Muscle layer of duodenum (tissue), 2 donors: ENCODE results near the gene MYRIP.

Experiments used
- H3K27ac ChIP-seq: one replicate; pipeline ENCODE4 v1.7.0; 2013; ENCODE audit warnings: mild to moderate bottlenecking, low read length
- H3K27me3 ChIP-seq: one replicate; pipeline ENCODE4 v1.7.0; 2013; ENCODE audit warnings: low read depth, mild to moderate bottlenecking, control low read depth, low read length
- H3K36me3 ChIP-seq, 2 donors: one replicate each; pipeline ENCODE4 v1.7.0; 2013; ENCODE audit warnings: low read length in 2 of 2, control low read depth in 1 of 2, mild to moderate bottlenecking in 1 of 2; ENCODE audit not compliant: insufficient read depth in 2 of 2, control insufficient read depth in 1 of 2
- H3K4me1 ChIP-seq, 2 donors: one replicate each; pipeline ENCODE4 v1.7.0; 2013; ENCODE audit warnings: low read length in 2 of 2, mild to moderate bottlenecking in 2 of 2, control low read depth in 1 of 2, moderate library complexity in 1 of 2; ENCODE audit not compliant: insufficient read depth in 2 of 2, control insufficient read depth in 1 of 2
- H3K4me3 ChIP-seq, 2 donors: one replicate each; pipeline ENCODE4 v1.7.0; 2013; ENCODE audit warnings: low read length in 2 of 2, low read depth in 1 of 2, mild to moderate bottlenecking in 1 of 2
- H3K9me3 ChIP-seq, 2 donors: one replicate each; pipeline ENCODE4 v1.7.0; 2013; ENCODE audit warnings: low read length in 2 of 2, control low read depth in 1 of 2, mild to moderate bottlenecking in 1 of 2; ENCODE audit not compliant: control insufficient read depth in 1 of 2
- donor health status: healthy.

Gene MYRIP

DNA sequence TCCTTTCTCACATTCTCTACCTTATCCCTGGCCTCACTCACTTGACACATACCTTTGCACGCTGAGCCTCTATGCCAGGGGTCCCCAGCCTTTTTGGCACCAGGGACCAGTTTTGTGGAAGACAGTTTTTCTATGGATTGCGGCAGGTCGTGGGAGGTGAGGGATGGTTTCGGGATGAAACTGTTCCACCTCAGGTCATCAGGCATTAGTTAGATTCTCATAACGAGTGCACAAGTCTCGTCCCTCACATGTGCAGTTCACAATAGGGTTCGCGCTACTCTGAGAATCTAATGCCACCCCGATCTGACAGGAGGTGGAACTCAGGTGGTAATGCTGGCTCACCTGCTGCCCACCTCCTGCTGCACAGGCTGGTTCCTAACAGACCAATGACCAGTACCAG, 387.6 kb downstream of the MYRIP start:
- Histone ChIP-seq H3K9me3 (no peaks in the 10 kb centered on the region), H3K36me3 (no peaks in the 10 kb centered on the region), H3K4me3 (no peak overlapping the region), H3K27me3 (no peaks in the 10 kb centered on the region), H3K27ac (no peak overlapping the region), H3K4me1 (no peaks in the 10 kb centered on the region)

DNA sequence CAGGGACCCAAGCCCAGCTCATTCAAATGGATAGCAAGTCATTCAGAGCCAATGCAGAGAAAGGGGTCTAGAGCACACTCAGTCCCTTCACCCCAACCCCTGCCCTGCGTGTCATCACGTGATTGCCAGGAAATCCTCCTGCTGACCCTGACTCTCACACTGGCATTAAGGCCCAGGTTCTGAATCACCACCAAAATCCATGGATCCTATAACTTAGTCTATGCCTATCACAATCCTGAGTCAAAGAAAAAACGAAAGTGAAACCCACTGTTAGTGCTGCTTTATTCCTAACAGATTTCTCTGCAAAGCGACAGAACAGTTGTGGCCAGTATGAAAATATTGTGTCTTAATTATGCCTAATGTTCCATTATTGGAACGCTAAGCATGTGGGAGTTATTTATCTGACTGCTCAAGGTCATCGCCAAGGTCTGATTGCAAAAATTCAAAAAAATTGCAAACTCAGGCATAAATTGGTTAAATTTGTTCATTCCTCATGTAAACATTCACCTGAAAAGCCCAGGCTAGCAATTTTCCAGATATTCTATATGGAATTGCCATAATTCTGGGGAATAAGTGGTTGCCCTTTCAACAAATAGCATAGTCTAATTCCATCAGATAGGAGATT, 391.4 kb downstream of the MYRIP start:
- no peak overlapping the region for H3K4me3 ChIP-seq
- no peaks in the 10 kb centered on the region for H3K36me3 ChIP-seq
- H3K27me3 ChIP-seq, result no peaks in the 10 kb centered on the region
- no peak overlapping the region for H3K27ac ChIP-seq
- no peaks in the 10 kb centered on the region for H3K4me1 ChIP-seq
- H3K9me3 ChIP-seq, result no peaks in the 10 kb centered on the region

DNA sequence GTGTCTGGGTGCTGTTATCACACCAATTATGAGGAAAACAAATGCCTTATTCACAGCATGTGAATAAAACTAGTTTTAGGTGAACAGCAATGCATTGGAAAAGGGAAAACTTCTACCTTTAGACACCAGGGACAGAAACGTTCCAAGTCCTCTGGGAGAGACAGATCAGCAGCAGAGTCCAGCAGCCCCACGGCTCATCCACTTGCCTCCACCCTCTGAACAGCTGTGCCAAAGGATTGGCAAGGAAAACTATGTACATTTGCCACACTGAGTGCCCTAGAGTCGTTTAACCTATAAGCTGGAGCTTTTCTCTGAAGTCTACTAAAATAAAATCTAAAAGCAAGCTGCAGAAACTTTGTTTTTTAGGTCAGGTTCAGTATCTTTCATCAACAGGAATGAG, 392.4 kb downstream of the MYRIP start:
- Histone ChIP-seq H3K4me1 (no peaks in the 10 kb centered on the region), H3K4me3 (no peak overlapping the region), H3K9me3 (no peaks in the 10 kb centered on the region), H3K36me3 (no peaks in the 10 kb centered on the region), H3K27me3 (no peaks in the 10 kb centered on the region), H3K27ac (no peak overlapping the region)

GRCh38 chr3:40206522-40206921, 397.1 kb downstream of the MYRIP start:
- Histone ChIP-seq H3K4me3 (no peak overlapping the region), H3K4me1 (no peaks in the 10 kb centered on the region), H3K27me3 (no peaks in the 10 kb centered on the region), H3K9me3 (no peaks in the 10 kb centered on the region), H3K36me3 (no peaks in the 10 kb centered on the region), H3K27ac (no peak overlapping the region)

- Histone ChIP-seq H3K27ac (no peak overlapping the region), H3K4me3 (no peak overlapping the region), H3K9me3 (no peaks in the 10 kb centered on the region), H3K36me3 (no peaks in the 10 kb centered on the region), H3K27me3 (no peaks in the 10 kb centered on the region), H3K4me1 (no peaks in the 10 kb centered on the region)
Observed at GRCh38 chr3:40207796-40208195, 398.4 kb downstream of the MYRIP start.

- Histone ChIP-seq H3K9me3 (no peaks in the 10 kb centered on the region), H3K36me3 (no peaks in the 10 kb centered on the region), H3K4me1 (no peaks in the 10 kb centered on the region), H3K4me3 (no peak overlapping the region), H3K27ac (no peak overlapping the region), H3K27me3 (no peaks in the 10 kb centered on the region)
Observed at GRCh38 chr3:40208251-40208650, 398.8 kb downstream of the MYRIP start.

DNA sequence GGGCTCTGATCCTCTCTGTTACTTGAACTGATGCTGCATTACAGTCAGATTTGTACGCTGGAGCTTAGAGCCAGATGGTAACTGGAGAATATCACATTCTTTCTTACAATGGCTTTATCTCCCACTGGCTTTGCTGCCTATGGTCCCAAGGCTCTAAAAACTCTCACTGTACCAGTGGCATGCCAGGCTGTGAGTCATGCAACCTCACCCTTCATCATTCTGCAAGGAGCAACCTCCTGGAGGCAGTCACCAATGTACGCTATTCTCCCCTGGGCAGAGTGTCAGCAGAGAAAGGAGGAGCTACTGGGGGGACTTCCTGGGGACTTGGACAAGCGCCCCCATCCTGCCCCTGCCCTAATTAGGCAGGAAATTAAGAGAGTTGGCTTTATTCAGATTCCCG, 402.2 kb downstream of the MYRIP start:
- H3K36me3 ChIP-seq, result no peaks in the 10 kb centered on the region
- no peak overlapping the region for H3K4me3 ChIP-seq
- H3K27ac ChIP-seq, result no peak overlapping the region

GRCh38 chr3:40213556-40213955, 404.1 kb downstream of the MYRIP start:
- H3K9me3 ChIP-seq, result no peaks in the 10 kb centered on the region

More for the DNA sequence above, 402.2 kb downstream of the MYRIP start:
- H3K9me3 ChIP-seq, result no peaks in the 10 kb centered on the region
- no peaks in the 10 kb centered on the region for H3K4me1 ChIP-seq
- no peaks in the 10 kb centered on the region for H3K27me3 ChIP-seq

DNA sequence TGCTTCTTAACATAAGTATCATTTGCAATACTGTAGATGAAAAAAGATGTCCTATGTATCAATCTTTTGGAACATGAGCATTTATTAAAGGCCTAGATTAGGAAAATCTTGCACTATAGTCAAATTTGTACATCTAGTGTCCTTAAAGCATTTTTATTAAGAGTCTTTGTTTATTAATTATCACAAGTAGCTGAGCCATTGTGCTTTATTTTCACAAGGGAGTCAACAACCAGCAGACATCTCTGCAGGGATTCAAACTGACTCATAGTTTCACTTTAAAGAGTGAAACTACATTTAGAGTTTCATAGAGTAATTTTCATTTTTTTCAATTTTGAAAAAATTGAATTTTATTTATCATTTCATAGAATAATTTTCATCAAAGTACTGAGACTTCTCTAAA, 405.6 kb downstream of the MYRIP start:
- H3K36me3 ChIP-seq, result no peaks in the 10 kb centered on the region
- no peaks in the 10 kb centered on the region for H3K27me3 ChIP-seq
- no peaks in the 10 kb centered on the region for H3K9me3 ChIP-seq
- no peak overlapping the region for H3K4me3 ChIP-seq
- no peaks in the 10 kb centered on the region for H3K4me1 ChIP-seq
- H3K27ac ChIP-seq, result no peak overlapping the region

More at GRCh38 chr3:40213556-40213955, 404.1 kb downstream of the MYRIP start:
- Histone ChIP-seq H3K27ac (no peak overlapping the region), H3K4me3 (no peak overlapping the region), H3K36me3 (no peaks in the 10 kb centered on the region), H3K4me1 (no peaks in the 10 kb centered on the region), H3K27me3 (no peaks in the 10 kb centered on the region)

DNA sequence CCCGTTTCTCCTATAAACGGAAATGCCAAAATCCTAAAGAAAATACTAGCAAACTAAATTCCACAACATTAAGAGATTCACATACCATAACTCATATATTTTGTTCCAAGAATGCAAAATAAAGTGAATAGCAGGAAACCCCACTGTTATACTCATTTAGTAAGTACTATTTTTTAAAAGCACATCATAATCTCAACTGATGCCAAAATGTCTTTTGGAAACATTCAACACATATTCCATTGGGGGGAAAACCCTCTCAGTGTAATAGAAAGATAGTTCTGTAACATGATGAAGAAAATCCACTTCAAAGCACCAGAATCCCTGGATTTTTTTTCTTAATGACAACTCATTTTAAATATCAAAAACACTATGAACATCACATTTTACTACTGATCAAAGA, 407.1 kb downstream of the MYRIP start:
- Histone ChIP-seq H3K27me3 (no peaks in the 10 kb centered on the region), H3K4me3 (no peak overlapping the region), H3K27ac (no peak overlapping the region), H3K36me3 (no peaks in the 10 kb centered on the region), H3K9me3 (no peaks in the 10 kb centered on the region), H3K4me1 (no peaks in the 10 kb centered on the region)

DNA sequence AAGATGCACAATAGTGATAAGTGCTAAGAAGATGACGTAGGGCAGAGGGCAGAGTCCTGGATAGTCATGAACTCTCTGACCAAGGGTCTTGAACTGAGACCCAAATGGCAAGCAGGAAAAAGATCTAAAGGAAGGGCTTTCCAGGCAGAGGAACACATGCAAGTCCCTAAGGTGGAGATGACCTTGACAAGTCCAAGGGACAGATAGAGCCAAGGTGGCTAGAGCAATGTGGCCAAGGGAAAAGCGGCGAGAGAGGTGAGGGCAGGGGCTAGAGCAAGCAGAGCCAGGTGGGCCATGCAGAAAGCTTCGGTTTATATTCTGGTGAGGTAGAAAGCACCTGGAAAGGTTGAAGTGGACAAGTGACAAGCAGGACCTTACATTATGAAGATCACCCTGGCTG, 414.4 kb downstream of the MYRIP start:
- no peaks in the 10 kb centered on the region for H3K9me3 ChIP-seq
- H3K4me1 ChIP-seq, result no peaks in the 10 kb centered on the region
- no peaks in the 10 kb centered on the region for H3K27me3 ChIP-seq
- H3K4me3 ChIP-seq, result no peak overlapping the region
- H3K36me3 ChIP-seq, result no peaks in the 10 kb centered on the region
- no peak overlapping the region for H3K27ac ChIP-seq

- Histone ChIP-seq H3K4me1 (no peaks in the 10 kb centered on the region), H3K4me3 (no peak overlapping the region), H3K9me3 (no peaks in the 10 kb centered on the region), H3K36me3 (no peaks in the 10 kb centered on the region), H3K27ac (no peak overlapping the region), H3K27me3 (no peaks in the 10 kb centered on the region)
Observed at GRCh38 chr3:40224796-40225515, 415.5 kb downstream of the MYRIP start.
